Lower leg skin (tissue), 3 donors: ENCODE results near the gene RGS10.
"Not testable (repeated sequence)": the region's sequence is repeated elsewhere in the genome, so short reads cannot be mapped to it uniquely, and the experiment has no call there.

Experiments used
- CTCF ChIP-seq, 3 donors: fragments of 450-650 bp; IDR thresholded peaks; one replicate each; pipeline ENCODE4 v1.5.1; 2016; ENCODE audit warnings: antibody characterized with exemption in 3 of 3, mild to moderate bottlenecking in 3 of 3, moderate library complexity in 2 of 3
- POLR2A ChIP-seq, 2 donors: fragments of 450-650 bp; IDR thresholded peaks; one replicate each; pipeline ENCODE4 v1.6.1; 2016 to 2017; ENCODE audit warnings: antibody characterized with exemption in 2 of 2, mild to moderate bottlenecking in 1 of 2, moderate library complexity in 1 of 2

GRCh38 chr10:119532251-119532650, 10.3 kb downstream of the RGS10 start:
- TF ChIP-seq CTCF, POLR2A (IDR thresholded peaks at IDR 0.05): not testable (repeated sequence)
